Panc1 (cell line): ENCODE measurements around the gene ZNF862.

ENCODE experiments used
- POLR2AphosphoS5 ChIP-seq: IDR thresholded peaks from 2 replicates; pipeline ENCODE4 v1.6.1; 2012; ENCODE audit warnings: mild to moderate bottlenecking, low read depth, low read length, moderate library complexity
- SIN3A ChIP-seq: IDR thresholded peaks from 2 replicates; pipeline ENCODE4 v1.6.1; 2012; ENCODE audit warnings: low read depth, mild to moderate bottlenecking, low read length, moderate library complexity, borderline replicate concordance; ENCODE audit not compliant: insufficient read depth
- TCF7L2 ChIP-seq: IDR thresholded peaks from 2 replicates; pipeline ENCODE4 v1.6.1; 2011; ENCODE audit warnings: mild to moderate bottlenecking, low read depth, low read length, inconsistent platforms
- TF ChIP-seq, protein P1 (sequence below): fragments of 450-650 bp; IDR thresholded peaks from 2 replicates; pipeline ENCODE4 v1.5.1; 2017; ENCODE audit warnings: mild to moderate bottlenecking
- TF ChIP-seq, protein P2 (sequence below), 2 experiments: IDR thresholded peaks; 2 replicates each; pipeline ENCODE4 v1.6.1; 2011 to 2012; ENCODE audit warnings: low read depth in 2 of 2, control low read depth in 1 of 2, low read length in 1 of 2, mild to moderate bottlenecking in 1 of 2, moderate library complexity in 1 of 2; ENCODE audit not compliant: insufficient read depth in 1 of 2

DNA sequence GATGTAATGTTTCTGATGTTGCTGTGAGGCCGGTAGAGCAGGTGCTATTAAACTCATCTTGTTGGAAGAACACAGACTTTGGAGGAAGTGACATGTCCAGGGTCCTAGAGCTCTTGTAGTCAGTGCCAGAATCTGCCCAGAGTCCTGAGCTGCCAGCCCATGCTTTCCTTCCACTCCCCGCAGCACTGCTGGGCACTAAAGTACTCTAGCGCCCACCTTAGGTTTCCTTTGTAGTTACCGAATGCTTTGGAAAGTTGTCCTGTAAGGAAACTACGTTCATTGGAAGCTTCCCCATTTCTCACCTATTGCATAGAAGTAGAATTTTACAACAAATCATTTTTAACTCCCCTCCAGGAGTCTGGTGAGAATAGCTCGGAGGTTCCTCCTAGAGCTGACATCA is 11.0 kb downstream of the ZNF862 start:
- TF ChIP-seq, protein P1, sequence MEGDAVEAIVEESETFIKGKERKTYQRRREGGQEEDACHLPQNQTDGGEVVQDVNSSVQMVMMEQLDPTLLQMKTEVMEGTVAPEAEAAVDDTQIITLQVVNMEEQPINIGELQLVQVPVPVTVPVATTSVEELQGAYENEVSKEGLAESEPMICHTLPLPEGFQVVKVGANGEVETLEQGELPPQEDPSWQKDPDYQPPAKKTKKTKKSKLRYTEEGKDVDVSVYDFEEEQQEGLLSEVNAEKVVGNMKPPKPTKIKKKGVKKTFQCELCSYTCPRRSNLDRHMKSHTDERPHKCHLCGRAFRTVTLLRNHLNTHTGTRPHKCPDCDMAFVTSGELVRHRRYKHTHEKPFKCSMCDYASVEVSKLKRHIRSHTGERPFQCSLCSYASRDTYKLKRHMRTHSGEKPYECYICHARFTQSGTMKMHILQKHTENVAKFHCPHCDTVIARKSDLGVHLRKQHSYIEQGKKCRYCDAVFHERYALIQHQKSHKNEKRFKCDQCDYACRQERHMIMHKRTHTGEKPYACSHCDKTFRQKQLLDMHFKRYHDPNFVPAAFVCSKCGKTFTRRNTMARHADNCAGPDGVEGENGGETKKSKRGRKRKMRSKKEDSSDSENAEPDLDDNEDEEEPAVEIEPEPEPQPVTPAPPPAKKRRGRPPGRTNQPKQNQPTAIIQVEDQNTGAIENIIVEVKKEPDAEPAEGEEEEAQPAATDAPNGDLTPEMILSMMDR = no peak
- TF ChIP-seq TCF7L2 = no peak
- TF ChIP-seq SIN3A = no peak
- TF ChIP-seq, protein P2, sequence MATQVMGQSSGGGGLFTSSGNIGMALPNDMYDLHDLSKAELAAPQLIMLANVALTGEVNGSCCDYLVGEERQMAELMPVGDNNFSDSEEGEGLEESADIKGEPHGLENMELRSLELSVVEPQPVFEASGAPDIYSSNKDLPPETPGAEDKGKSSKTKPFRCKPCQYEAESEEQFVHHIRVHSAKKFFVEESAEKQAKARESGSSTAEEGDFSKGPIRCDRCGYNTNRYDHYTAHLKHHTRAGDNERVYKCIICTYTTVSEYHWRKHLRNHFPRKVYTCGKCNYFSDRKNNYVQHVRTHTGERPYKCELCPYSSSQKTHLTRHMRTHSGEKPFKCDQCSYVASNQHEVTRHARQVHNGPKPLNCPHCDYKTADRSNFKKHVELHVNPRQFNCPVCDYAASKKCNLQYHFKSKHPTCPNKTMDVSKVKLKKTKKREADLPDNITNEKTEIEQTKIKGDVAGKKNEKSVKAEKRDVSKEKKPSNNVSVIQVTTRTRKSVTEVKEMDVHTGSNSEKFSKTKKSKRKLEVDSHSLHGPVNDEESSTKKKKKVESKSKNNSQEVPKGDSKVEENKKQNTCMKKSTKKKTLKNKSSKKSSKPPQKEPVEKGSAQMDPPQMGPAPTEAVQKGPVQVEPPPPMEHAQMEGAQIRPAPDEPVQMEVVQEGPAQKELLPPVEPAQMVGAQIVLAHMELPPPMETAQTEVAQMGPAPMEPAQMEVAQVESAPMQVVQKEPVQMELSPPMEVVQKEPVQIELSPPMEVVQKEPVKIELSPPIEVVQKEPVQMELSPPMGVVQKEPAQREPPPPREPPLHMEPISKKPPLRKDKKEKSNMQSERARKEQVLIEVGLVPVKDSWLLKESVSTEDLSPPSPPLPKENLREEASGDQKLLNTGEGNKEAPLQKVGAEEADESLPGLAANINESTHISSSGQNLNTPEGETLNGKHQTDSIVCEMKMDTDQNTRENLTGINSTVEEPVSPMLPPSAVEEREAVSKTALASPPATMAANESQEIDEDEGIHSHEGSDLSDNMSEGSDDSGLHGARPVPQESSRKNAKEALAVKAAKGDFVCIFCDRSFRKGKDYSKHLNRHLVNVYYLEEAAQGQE (IDR thresholded peaks at IDR 0.05; ENCODE audit: insufficient read depth in 1 of 2, low read depth in 2 of 2, low read length in 1 of 2) = no peak
- TF ChIP-seq POLR2AphosphoS5 = no peak
